Measurements from ENCODE around the gene GNB1.

DNA sequence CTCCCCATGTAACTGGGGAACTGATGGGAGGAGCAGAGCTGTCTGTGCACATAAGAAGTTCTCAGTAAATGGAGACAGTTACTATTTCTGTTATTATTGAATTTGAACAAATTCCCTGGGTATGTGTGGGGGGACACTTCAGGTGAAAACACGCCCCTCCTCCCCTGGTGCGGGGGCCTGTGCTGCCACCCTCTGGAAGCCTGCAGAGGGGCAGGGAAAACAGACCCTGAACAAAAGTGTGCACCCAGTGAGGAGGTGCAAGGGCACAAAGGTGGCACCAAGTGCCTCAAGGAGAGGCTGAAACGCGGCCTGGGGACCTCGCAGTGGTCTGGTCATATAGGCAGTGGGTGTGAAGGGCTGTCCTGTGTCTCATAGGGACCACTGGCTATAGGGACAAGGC, 94.4 kb downstream of the GNB1 start:
- TF ChIP-seq, protein P1, sequence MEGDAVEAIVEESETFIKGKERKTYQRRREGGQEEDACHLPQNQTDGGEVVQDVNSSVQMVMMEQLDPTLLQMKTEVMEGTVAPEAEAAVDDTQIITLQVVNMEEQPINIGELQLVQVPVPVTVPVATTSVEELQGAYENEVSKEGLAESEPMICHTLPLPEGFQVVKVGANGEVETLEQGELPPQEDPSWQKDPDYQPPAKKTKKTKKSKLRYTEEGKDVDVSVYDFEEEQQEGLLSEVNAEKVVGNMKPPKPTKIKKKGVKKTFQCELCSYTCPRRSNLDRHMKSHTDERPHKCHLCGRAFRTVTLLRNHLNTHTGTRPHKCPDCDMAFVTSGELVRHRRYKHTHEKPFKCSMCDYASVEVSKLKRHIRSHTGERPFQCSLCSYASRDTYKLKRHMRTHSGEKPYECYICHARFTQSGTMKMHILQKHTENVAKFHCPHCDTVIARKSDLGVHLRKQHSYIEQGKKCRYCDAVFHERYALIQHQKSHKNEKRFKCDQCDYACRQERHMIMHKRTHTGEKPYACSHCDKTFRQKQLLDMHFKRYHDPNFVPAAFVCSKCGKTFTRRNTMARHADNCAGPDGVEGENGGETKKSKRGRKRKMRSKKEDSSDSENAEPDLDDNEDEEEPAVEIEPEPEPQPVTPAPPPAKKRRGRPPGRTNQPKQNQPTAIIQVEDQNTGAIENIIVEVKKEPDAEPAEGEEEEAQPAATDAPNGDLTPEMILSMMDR (IDR thresholded peaks at IDR 0.05; ENCODE audit: borderline replicate concordance, extremely low read depth, low read length, poor library complexity, severe bottlenecking), result peak; percentile 46
- TF ChIP-seq EZH2 (IDR thresholded peaks at IDR 0.05; ENCODE audit: borderline replicate concordance, low read depth, low read length, severe bottlenecking), result no peak

Data from DND-41 (cell line).